ENCODE results near the gene MED10. TPM values are rescaled to one million over a fixed set of nuclear protein-coding genes. Genes with fewer than 3 reads are reported as not detected.

MED10 gene
- total RNA-seq, 1 donor from 2014 or later, result 30.8 TPM

Other genes with a start within 250 kb of the MED10 start
- 0.61 TPM for gene UBE2QL1, start 70.3 kb upstream of the MED10 start, total RNA-seq